C4-2B (cell line): Measurements from ENCODE around the gene TRIM2.
"Not testable (repeated sequence)": the region's sequence is repeated elsewhere in the genome, so short reads cannot be mapped to it uniquely, and the experiment has no call there.

ENCODE experiments used
- H3K27ac ChIP-seq: fragments of 450-650 bp; 2 replicates; pipeline ENCODE4 v1.5.1; 2017
- CTCF ChIP-seq: fragments of 450-650 bp; conservative IDR thresholded peaks from 2 replicates; pipeline ENCODE4 v1.5.1; 2017; ENCODE audit warnings: mild to moderate bottlenecking
- ZFX ChIP-seq: fragments of 450-650 bp; IDR thresholded peaks from 2 replicates; pipeline ENCODE4 v1.6.1; 2017

Gene TRIM2

GRCh38 chr4:153161226-153161963 lies 42.8 kb upstream of the TRIM2 start:
- H3K27ac ChIP-seq: no peak overlapping the region
- TF ChIP-seq ZFX (no peak), CTCF (no peak)

GRCh38 chr4:153165236-153165635 lies 39.0 kb upstream of the TRIM2 start:
- not testable (repeated sequence) for H3K27ac ChIP-seq

GRCh38 chr4:153166716-153167501 lies 37.3 kb upstream of the TRIM2 start:
- TF ChIP-seq ZFX (no peak), CTCF (no peak)
- no peak overlapping the region for H3K27ac ChIP-seq

- no peak overlapping the region for H3K27ac ChIP-seq
- TF ChIP-seq CTCF: no peak
- TF ChIP-seq ZFX: no peak
These were observed 34.5 kb upstream of the TRIM2 start for GRCh38 chr4:153169776-153170175.

GRCh38 chr4:153170407-153170806 lies 33.8 kb upstream of the TRIM2 start:
- no peak for TF ChIP-seq CTCF
- TF ChIP-seq ZFX: no peak
- no peak overlapping the region for H3K27ac ChIP-seq

- no peak overlapping the region for H3K27ac ChIP-seq
- TF ChIP-seq ZFX (no peak), CTCF (no peak)
These were observed 29.2 kb upstream of the TRIM2 start for GRCh38 chr4:153174821-153175567.

- TF ChIP-seq ZFX: no peak
- no peak for TF ChIP-seq CTCF
- no peak overlapping the region for H3K27ac ChIP-seq
These were observed 27.3 kb upstream of the TRIM2 start for GRCh38 chr4:153176938-153177337.
